ENCODE data around the gene CCDC68.
"Not testable (repeated sequence)": the region's sequence is repeated elsewhere in the genome, so short reads cannot be mapped to it uniquely, and the experiment has no call there.

Gene CCDC68

GRCh38 chr18:54984908-54985307 is 25.6 kb upstream of the CCDC68 start:
- H3K27me3 ChIP-seq = no peaks in the 10 kb centered on the region
- H3K4me1 ChIP-seq = no peaks in the 10 kb centered on the region
- H3K4me3 ChIP-seq = no peak overlapping the region
- no peaks in the 10 kb centered on the region for H4K20me1 ChIP-seq
- H3K9ac ChIP-seq = no peak overlapping the region
- H3K4me2 ChIP-seq = no peak overlapping the region
- H3K9me3 ChIP-seq (replicated peaks in 1 of 11) = 0 out of 22 replicates have a peak, but pooled peaks cover 0 to 6% (median 0%) of the 10 kb centered on the region in 11 experiments
- no peaks in the 10 kb centered on the region for H3K36me3 ChIP-seq
- TF ChIP-seq Cebpa-rat (IDR thresholded peaks at IDR 0.05) = no peak
- H3K27ac ChIP-seq = no peak overlapping the region

- Histone ChIP-seq H4K20me1 (no peaks in the 10 kb centered on the region), H3K4me3 (no peak overlapping the region), H3K4me2 (no peak overlapping the region), H3K27ac (no peak overlapping the region), H3K36me3 (no peaks in the 10 kb centered on the region), H3K27me3 (no peaks in the 10 kb centered on the region), H3K4me1 (no peaks in the 10 kb centered on the region), H3K9ac (no peak overlapping the region), H3K9me3 (replicated peaks in 1 of 11) (no peaks in the 10 kb centered on the region)
- no peak for TF ChIP-seq Cebpa-rat (IDR thresholded peaks at IDR 0.05)
Measured at GRCh38 chr18:54983791-54984190, 24.5 kb upstream of the CCDC68 start.

GRCh38 chr18:54983041-54983686 is 23.9 kb upstream of the CCDC68 start:
- no peak overlapping the region for H3K27ac ChIP-seq

GRCh38 chr18:54981076-54981475 is 21.8 kb upstream of the CCDC68 start:
- no peaks in the 10 kb centered on the region for H3K36me3 ChIP-seq
- H3K4me3 ChIP-seq = no peak overlapping the region
- no peak for TF ChIP-seq Cebpa-rat (IDR thresholded peaks at IDR 0.05)
- H3K9me3 ChIP-seq (replicated peaks in 1 of 11) = peaks cover 0 to 12% (median 6%) of the 10 kb centered on the region in 11 experiments; a peak in 5 of 22 replicates
- H3K4me1 ChIP-seq = no peaks in the 10 kb centered on the region
- no peaks in the 10 kb centered on the region for H4K20me1 ChIP-seq
- no peak overlapping the region for H3K9ac ChIP-seq
- H3K27me3 ChIP-seq = no peaks in the 10 kb centered on the region
- no peak overlapping the region for H3K27ac ChIP-seq
- H3K4me2 ChIP-seq = no peak overlapping the region

More at GRCh38 chr18:54983041-54983686, 23.9 kb upstream of the CCDC68 start:
- Histone ChIP-seq H3K4me2 (no peak overlapping the region), H3K4me1 (no peaks in the 10 kb centered on the region), H3K4me3 (no peak overlapping the region), H3K9me3 (replicated peaks in 1 of 11) (peaks cover 0 to 5% (median 2%) of the 10 kb centered on the region in 11 experiments; a peak in 5 of 22 replicates), H4K20me1 (no peaks in the 10 kb centered on the region), H3K36me3 (no peaks in the 10 kb centered on the region), H3K27me3 (no peaks in the 10 kb centered on the region), H3K9ac (no peak overlapping the region)
- no peak for TF ChIP-seq Cebpa-rat (IDR thresholded peaks at IDR 0.05)

DNA sequence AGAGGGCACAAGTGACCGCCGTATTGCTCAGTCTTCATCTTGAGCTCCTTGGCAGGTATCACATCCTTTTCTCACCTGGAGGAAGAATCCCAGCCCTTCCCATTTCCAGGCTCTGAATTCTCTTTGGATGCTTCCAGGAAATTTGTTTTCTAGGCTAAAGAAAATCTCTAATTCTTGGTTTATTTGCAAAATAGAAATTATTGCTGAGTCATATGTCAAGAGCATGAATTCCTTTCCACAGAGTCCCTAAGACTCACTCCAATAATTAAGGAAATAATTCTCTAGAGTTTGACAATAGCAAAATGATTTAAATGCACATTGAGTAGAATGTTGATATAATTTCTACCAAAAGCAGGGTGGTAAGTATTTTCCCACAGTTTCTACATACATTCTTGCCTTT is 16.3 kb upstream of the CCDC68 start:
- Histone ChIP-seq H3K27ac (no peak overlapping the region; a peak in 1 of 22 replicates), H3K9me3 (replicated peaks in 1 of 11) (peaks cover 0 to 12% (median 6%) of the 10 kb centered on the region in 11 experiments; a peak in 5 of 22 replicates), H3K36me3 (no peaks in the 10 kb centered on the region), H4K20me1 (no peaks in the 10 kb centered on the region), H3K4me2 (no peak overlapping the region), H3K4me1 (no peaks in the 10 kb centered on the region), H3K4me3 (no peak overlapping the region), H3K27me3 (no peaks in the 10 kb centered on the region), H3K9ac (no peak overlapping the region)
- no peak for TF ChIP-seq Cebpa-rat (IDR thresholded peaks at IDR 0.05)

DNA sequence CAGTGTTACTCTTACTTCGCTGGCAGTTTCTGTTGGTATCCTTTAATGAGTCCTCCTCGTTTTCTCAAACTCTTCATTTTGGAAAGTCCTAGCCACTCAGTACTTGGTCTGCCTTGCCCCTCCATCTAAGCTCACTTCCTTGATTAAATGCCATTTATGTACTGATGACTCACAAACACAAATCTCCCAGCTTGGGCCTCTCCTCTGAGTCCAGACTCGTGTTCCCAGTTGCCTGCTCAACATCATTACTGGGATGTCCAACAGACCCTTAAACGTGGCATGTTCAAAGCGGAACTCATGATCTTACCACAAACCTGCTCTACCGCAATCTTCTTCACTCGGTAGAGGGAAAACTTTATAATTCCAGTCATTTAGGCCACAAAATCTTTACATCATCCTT is 13.8 kb upstream of the CCDC68 start:
- Histone ChIP-seq H3K27me3 (no peaks in the 10 kb centered on the region), H3K9ac (no peak overlapping the region), H4K20me1 (no peaks in the 10 kb centered on the region), H3K9me3 (replicated peaks in 1 of 11) (peaks cover 0 to 22% (median 10%) of the 10 kb centered on the region in 11 experiments; a peak in 12 of 22 replicates), H3K4me2 (peak overlapping the region in 1 of 11 experiments; percentile 5; a peak in 1 of 22 replicates), H3K27ac (no peak overlapping the region), H3K36me3 (no peaks in the 10 kb centered on the region), H3K4me3 (no peak overlapping the region), H3K4me1 (no peaks in the 10 kb centered on the region; a peak in 1 of 20 replicates)
- no peak for TF ChIP-seq Cebpa-rat (IDR thresholded peaks at IDR 0.05)

- no peak overlapping the region for H3K4me2 ChIP-seq
Measured at GRCh38 chr18:54968807-54969206, 9.5 kb upstream of the CCDC68 start.

DNA sequence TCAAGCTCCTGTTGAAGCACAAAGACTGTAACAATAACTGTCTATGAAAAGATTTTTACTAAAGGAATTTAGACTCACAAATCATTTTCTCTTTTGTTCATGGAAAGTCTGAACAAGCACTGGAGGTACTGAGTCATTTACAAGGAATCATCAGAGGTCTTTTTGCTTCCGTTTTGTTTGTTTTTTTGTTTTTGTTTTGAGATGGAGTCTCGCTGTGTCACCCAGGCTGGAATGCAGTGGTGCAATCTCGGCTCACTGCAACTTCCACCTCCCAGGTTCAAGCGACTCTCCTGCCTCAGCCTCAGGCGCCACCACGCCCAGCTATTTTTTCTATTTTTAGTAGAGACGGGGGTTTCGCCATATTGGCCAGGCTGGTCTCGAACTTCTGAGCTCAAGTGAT is 9.0 kb upstream of the CCDC68 start:
- not testable (repeated sequence) for H3K9ac ChIP-seq, H4K20me1 ChIP-seq, H3K27ac ChIP-seq, H3K36me3 ChIP-seq, H3K4me2 ChIP-seq, H3K4me3 ChIP-seq, H3K27me3 ChIP-seq
- Histone ChIP-seq H3K9me3 (replicated peaks in 1 of 11) (peaks cover 4 to 27% (median 13%) of the 10 kb centered on the region in 11 experiments; a peak in 15 of 22 replicates), H3K4me1 (peaks cover 0 to 21% (median 5%) of the 10 kb centered on the region in 10 experiments; a peak in 10 of 20 replicates)

More at GRCh38 chr18:54968807-54969206, 9.5 kb upstream of the CCDC68 start:
- TF ChIP-seq Cebpa-rat (IDR thresholded peaks at IDR 0.05) = no peak
- H3K4me1 ChIP-seq = peaks cover 0 to 20% (median 5%) of the 10 kb centered on the region in 10 experiments; a peak in 10 of 20 replicates
- H4K20me1 ChIP-seq = no peaks in the 10 kb centered on the region
- H3K9ac ChIP-seq = no peak overlapping the region
- H3K36me3 ChIP-seq = no peaks in the 10 kb centered on the region
- no peak overlapping the region for H3K4me3 ChIP-seq
- no peak overlapping the region for H3K27ac ChIP-seq
- H3K27me3 ChIP-seq = no peaks in the 10 kb centered on the region
- peaks cover 4 to 27% (median 13%) of the 10 kb centered on the region in 11 experiments; a peak in 15 of 22 replicates for H3K9me3 ChIP-seq (replicated peaks in 1 of 11)

GRCh38 chr18:54967786-54968185 is 8.5 kb upstream of the CCDC68 start:
- no peak overlapping the region for H3K27ac ChIP-seq
- no peak overlapping the region for H3K4me3 ChIP-seq
- H4K20me1 ChIP-seq = no peaks in the 10 kb centered on the region
- no peak overlapping the region for H3K9ac ChIP-seq
- no peaks in the 10 kb centered on the region for H3K36me3 ChIP-seq
- H3K9me3 ChIP-seq (replicated peaks in 1 of 11) = peaks cover 4 to 27% (median 13%) of the 10 kb centered on the region in 11 experiments; a peak in 15 of 22 replicates
- no peak overlapping the region for H3K4me2 ChIP-seq
- H3K4me1 ChIP-seq = peaks cover 0 to 21% (median 5%) of the 10 kb centered on the region in 10 experiments; a peak in 10 of 20 replicates
- no peaks in the 10 kb centered on the region for H3K27me3 ChIP-seq
- TF ChIP-seq Cebpa-rat (IDR thresholded peaks at IDR 0.05) = no peak

DNA sequence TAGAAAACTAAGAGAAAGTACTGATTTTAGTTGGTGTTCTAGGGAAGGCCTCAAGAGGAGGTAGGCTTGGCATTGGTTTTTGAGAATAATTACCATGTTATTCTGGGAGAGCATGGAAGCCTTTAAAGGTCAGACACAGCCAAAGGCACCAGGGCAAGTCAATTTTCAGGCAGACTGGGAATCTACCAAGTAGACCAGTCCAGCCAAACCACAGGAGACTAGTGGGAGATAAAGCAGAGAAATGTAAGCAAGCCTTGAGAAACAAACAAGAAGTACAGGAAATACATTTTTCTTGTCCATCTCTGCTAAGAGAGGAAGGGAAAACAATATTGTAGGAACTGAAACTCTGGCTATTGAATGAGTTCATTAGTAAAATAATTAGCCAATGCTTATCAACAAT is 5.5 kb upstream of the CCDC68 start:
- TF ChIP-seq Cebpa-rat (IDR thresholded peaks at IDR 0.05) = no peak
- H3K9ac ChIP-seq = no peak overlapping the region
- peaks cover 5 to 31% (median 17%) of the 10 kb centered on the region in 11 experiments; a peak in 18 of 22 replicates for H3K9me3 ChIP-seq (replicated peaks in 1 of 11)
- peaks cover 0 to 38% (median 10%) of the 10 kb centered on the region in 10 experiments; a peak in 10 of 20 replicates for H3K4me1 ChIP-seq
- H3K4me2 ChIP-seq = peak overlapping the region in 5 of 11 experiments; percentile 50 to 79 (median 58); a peak in 10 of 22 replicates
- no peaks in the 10 kb centered on the region for H3K27me3 ChIP-seq
- peak overlapping the region in 3 of 11 experiments; percentile 7 to 64 (median 43); a peak in 5 of 22 replicates for H3K27ac ChIP-seq
- no peak overlapping the region for H3K4me3 ChIP-seq
- no peaks in the 10 kb centered on the region for H4K20me1 ChIP-seq
- no peaks in the 10 kb centered on the region for H3K36me3 ChIP-seq

Measured in BLaER1 treated with 17β-estradiol and CSF1 and Interleukin-3, amounts not matched to agents 10 nM and 100 nM (cell line).